Caco-2 (cell line): ENCODE measurements around the gene SPATS1. TPM values are rescaled to one million over a fixed set of nuclear protein-coding genes. Genes with fewer than 3 reads are reported as not detected.

Experiments used
- BruUV-seq: library from RNA; stranded (reverse); fragments of 400-500 nt; replicated peaks from 2 replicates; lab custom pipeline; 2021; lab: Mats Ljungman, UMichigan
- CTCF ChIA-PET: fragments of 300-600 bp; sonication (Branson Sonifier 250); formaldehyde crosslinking; loops from one replicate; lab custom pipeline; 2022; ENCODE audit warnings: antibody characterized with exemption; lab: Charles Lee
- POLR2A ChIA-PET: fragments of 300-600 bp; sonication (Branson Sonifier 250); formaldehyde crosslinking; loops from one replicate; lab custom pipeline; 2022; ENCODE audit warnings: antibody characterized with exemption; lab: Charles Lee
- DNase-seq, 2 experiments: peaks; one replicate each; pipeline versions ENCODE4 v3.0.0 to v3.0.0-alpha.2; 2020 to 2022
- H3K27me3 ChIP-seq: replicated peaks from 2 replicates; pipeline ENCODE4 v1.6.0; 2011; ENCODE audit warnings: low read length; ENCODE audit not compliant: control insufficient read depth, insufficient read depth
- H3K36me3 ChIP-seq: 2 replicates; pipeline ENCODE4 v1.5.1; 2011; ENCODE audit warnings: low read length; ENCODE audit not compliant: control insufficient read depth, insufficient read depth
- H3K4me1 ChIP-seq: fragments of 250-450 bp; sonication (Bioruptor Pico); 2 replicates; pipeline ENCODE4 v1.5.1; 2020; ENCODE audit warnings: mild to moderate bottlenecking
- H3K4me3 ChIP-seq: 2 replicates; pipeline ENCODE4 v1.5.1; 2011; ENCODE audit warnings: low read depth, mild to moderate bottlenecking, control low read depth, low read length
- H3K9me3 ChIP-seq: fragments of 250-450 bp; sonication (Bioruptor Pico); 2 replicates; pipeline ENCODE4 v1.5.1; 2020; ENCODE audit warnings: mild to moderate bottlenecking, moderate library complexity
- H3K27ac Mint-ChIP-seq: one replicate; pipeline ENCODE4 v1.8.0; 2022; ENCODE audit warnings: mixed read lengths; ENCODE audit not compliant: unreplicated experiment
- H3K27me3 Mint-ChIP-seq: one replicate; pipeline ENCODE4 v1.8.0; 2022; ENCODE audit warnings: mixed read lengths; ENCODE audit not compliant: insufficient read depth, unreplicated experiment
- H3K36me3 Mint-ChIP-seq: one replicate; pipeline ENCODE4 v1.8.0; 2022; ENCODE audit warnings: mild to moderate bottlenecking, mixed read lengths; ENCODE audit not compliant: insufficient read depth, unreplicated experiment
- H3K4me1 Mint-ChIP-seq: one replicate; pipeline ENCODE4 v1.8.0; 2022; ENCODE audit warnings: low read depth, mixed read lengths; ENCODE audit not compliant: unreplicated experiment
- H3K4me3 Mint-ChIP-seq: one replicate; pipeline ENCODE4 v1.8.0; 2022; ENCODE audit warnings: mild to moderate bottlenecking, moderate library complexity, mixed read lengths; ENCODE audit not compliant: unreplicated experiment
- H3K9me3 Mint-ChIP-seq: one replicate; pipeline ENCODE4 v1.8.0; 2022; ENCODE audit warnings: mixed read lengths; ENCODE audit not compliant: unreplicated experiment
- CTCF ChIP-seq, 2 experiments: fragments of 200-600 bp in 1 of 2; IDR thresholded peaks; 1 replicate in 1 of 2; 2 replicates in 1 of 2; pipeline versions ENCODE4 v1.5.1 to v1.8.0; 2011 to 2022; ENCODE audit warnings: antibody characterized with exemption in 1 of 2, control low read depth in 1 of 2, inconsistent platforms in 1 of 2, low read depth in 1 of 2, low read length in 1 of 2, mild to moderate bottlenecking in 1 of 2, moderate library complexity in 1 of 2; ENCODE audit not compliant: insufficient read depth in 1 of 2, severe bottlenecking in 1 of 2, unreplicated experiment in 1 of 2
- intact Hi-C: fragments of 100-400 bp; cut with micrococcal nuclease; formaldehyde crosslinking; loops from one replicate; pipeline ENCODE4 v1.10.0; 2022; ENCODE audit not compliant: unreplicated experiment
- total RNA-seq: library from RNA; stranded (reverse); gene quantifications from 2 replicates; pipeline ENCODE4 v1.2.3, GENCODE V29; 2022

SPATS1 gene
- total RNA-seq, 1 experiment from 2014 or later = not detected

GRCh38 chr6:44298055-44298803 is 44.2 kb upstream of the SPATS1 start:
- no peaks in the 10 kb centered on the region for H3K9me3 ChIP-seq

GRCh38 chr6:44298864-44299263 is 43.6 kb upstream of the SPATS1 start:
- Mint-ChIP-seq H3K9me3 (no peaks in the 10 kb centered on the region), H3K36me3 (peaks cover 31% of the 10 kb centered on the region), H3K27ac (no peak overlapping the region), H3K4me1 (peaks cover 7% of the 10 kb centered on the region), H3K27me3 (peaks cover 11% of the 10 kb centered on the region), H3K4me3 (no peak overlapping the region)
- no peaks in the 10 kb centered on the region for H3K9me3 ChIP-seq
- no peak for DNase-seq
- ChIA-PET CTCF (interaction anchor here (0.6 to 2.8 kb wide), 3 partner anchors 14 to 113 kb away, joined by 3 to 13 read pairs (median 10); partner anchors contain the start of gene AARS2), POLR2A (no interaction called here)
- intact Hi-C loops = no loop called here
- TF ChIP-seq CTCF (IDR thresholded peaks at IDR 0.05; ENCODE audit: insufficient read depth in 1 of 2, low read depth in 1 of 2, low read length in 1 of 2, severe bottlenecking in 1 of 2, unreplicated experiment in 1 of 2) = no peak
- H3K27me3 ChIP-seq = peaks cover 4% of the 10 kb centered on the region; the same call in 1 of the 2 replicates
- no TSS peak for BruUV-seq
- peaks cover 2% of the 10 kb centered on the region; the same call in 1 of the 2 replicates for H3K36me3 ChIP-seq
- no peak overlapping the region for H3K4me3 ChIP-seq
- H3K4me1 ChIP-seq = peaks cover 9% of the 10 kb centered on the region; the same call in 1 of the 2 replicates

More at GRCh38 chr6:44298055-44298803, 44.2 kb upstream of the SPATS1 start:
- TF ChIP-seq CTCF (IDR thresholded peaks at IDR 0.05; ENCODE audit: insufficient read depth in 1 of 2, low read depth in 1 of 2, low read length in 1 of 2, severe bottlenecking in 1 of 2, unreplicated experiment in 1 of 2) = no peak
- POLR2A ChIA-PET = interaction anchor here (0.5 kb wide), 1 partner anchor 130 kb away, joined by 3 read pairs; no protein-coding TSS in a partner anchor
- Histone ChIP-seq H3K4me3 (peak overlapping the region; percentile 49; the same call in 1 of the 2 replicates), H3K4me1 (peaks cover 9% of the 10 kb centered on the region; the same call in 1 of the 2 replicates), H3K27me3 (peaks cover 4% of the 10 kb centered on the region; the same call in 1 of the 2 replicates), H3K36me3 (no peaks in the 10 kb centered on the region)
- Mint-ChIP-seq H3K4me3 (peak overlapping the region; percentile 66), H3K9me3 (no peaks in the 10 kb centered on the region), H3K27me3 (peaks cover 11% of the 10 kb centered on the region), H3K4me1 (peaks cover 7% of the 10 kb centered on the region), H3K27ac (no peak overlapping the region), H3K36me3 (peaks cover 25% of the 10 kb centered on the region)
- CTCF ChIA-PET = interaction anchor here (0.6 to 2.8 kb wide), 5 partner anchors 14 to 112 kb away, joined by 3 to 13 read pairs (median 8); partner anchors contain the start of gene AARS2
- BruUV-seq = no TSS peak
- intact Hi-C loops = no loop called here
- no peak for DNase-seq

- no peak overlapping the region for H3K4me3 ChIP-seq
- ChIA-PET POLR2A (no interaction called here), CTCF (no interaction called here)
- H3K4me3 Mint-ChIP-seq = no peak overlapping the region
- peaks cover 9% of the 10 kb centered on the region; the same call in 1 of the 2 replicates for H3K4me1 ChIP-seq
- H3K4me1 Mint-ChIP-seq = peaks cover 7% of the 10 kb centered on the region
- H3K27ac Mint-ChIP-seq = no peak overlapping the region
- no TSS peak for BruUV-seq
- peaks cover 4% of the 10 kb centered on the region; the same call in 1 of the 2 replicates for H3K27me3 ChIP-seq
- H3K9me3 Mint-ChIP-seq = no peaks in the 10 kb centered on the region
- TF ChIP-seq CTCF (IDR thresholded peaks at IDR 0.05; ENCODE audit: insufficient read depth in 1 of 2, low read depth in 1 of 2, low read length in 1 of 2, severe bottlenecking in 1 of 2, unreplicated experiment in 1 of 2) = no peak
- peaks cover 9% of the 10 kb centered on the region for H3K27me3 Mint-ChIP-seq
- H3K9me3 ChIP-seq = no peaks in the 10 kb centered on the region
- no peak for DNase-seq
- intact Hi-C loops = no loop called here
- H3K36me3 ChIP-seq = peaks cover 2% of the 10 kb centered on the region; the same call in 1 of the 2 replicates
- peaks cover 32% of the 10 kb centered on the region for H3K36me3 Mint-ChIP-seq
These were observed 42.1 kb upstream of the SPATS1 start for GRCh38 chr6:44300292-44300823.
